ENCODE results near the gene CAPSL.

Gene CAPSL

GRCh38 chr5:35974570-35974969 lies 36.1 kb upstream of the CAPSL start:
- Histone ChIP-seq H3K27me3 (ENCODE audit: control insufficient read depth, low read length) (no peaks in the 10 kb centered on the region), H3K4me1 (ENCODE audit: control insufficient read depth, low read length) (no peaks in the 10 kb centered on the region), H3K4me3 (ENCODE audit: low read length) (no peak overlapping the region), H3K9me3 (ENCODE audit: control insufficient read depth, insufficient read depth, low read length) (no peaks in the 10 kb centered on the region), H3K9me2 (replicated peaks; ENCODE audit: control insufficient read depth, low read length) (no peaks in the 10 kb centered on the region), H3K27ac (ENCODE audit: low read depth, low read length) (no peak overlapping the region), H3K79me2 (ENCODE audit: control insufficient read depth, low read length) (no peaks in the 10 kb centered on the region), H3K36me3 (ENCODE audit: control insufficient read depth, low read length) (no peaks in the 10 kb centered on the region), H3K4me2 (ENCODE audit: low read length) (no peak overlapping the region), H3F3A (ENCODE audit: control insufficient read depth, insufficient read depth) (no peaks in the 10 kb centered on the region), H4K20me1 (ENCODE audit: control insufficient read depth, insufficient read depth, low read depth, low read length) (no peaks in the 10 kb centered on the region)
- TF ChIP-seq EZH2phosphoT487 (IDR thresholded peaks at IDR 0.05; ENCODE audit: borderline replicate concordance, low read length), result no peak
- TF ChIP-seq, protein P1, sequence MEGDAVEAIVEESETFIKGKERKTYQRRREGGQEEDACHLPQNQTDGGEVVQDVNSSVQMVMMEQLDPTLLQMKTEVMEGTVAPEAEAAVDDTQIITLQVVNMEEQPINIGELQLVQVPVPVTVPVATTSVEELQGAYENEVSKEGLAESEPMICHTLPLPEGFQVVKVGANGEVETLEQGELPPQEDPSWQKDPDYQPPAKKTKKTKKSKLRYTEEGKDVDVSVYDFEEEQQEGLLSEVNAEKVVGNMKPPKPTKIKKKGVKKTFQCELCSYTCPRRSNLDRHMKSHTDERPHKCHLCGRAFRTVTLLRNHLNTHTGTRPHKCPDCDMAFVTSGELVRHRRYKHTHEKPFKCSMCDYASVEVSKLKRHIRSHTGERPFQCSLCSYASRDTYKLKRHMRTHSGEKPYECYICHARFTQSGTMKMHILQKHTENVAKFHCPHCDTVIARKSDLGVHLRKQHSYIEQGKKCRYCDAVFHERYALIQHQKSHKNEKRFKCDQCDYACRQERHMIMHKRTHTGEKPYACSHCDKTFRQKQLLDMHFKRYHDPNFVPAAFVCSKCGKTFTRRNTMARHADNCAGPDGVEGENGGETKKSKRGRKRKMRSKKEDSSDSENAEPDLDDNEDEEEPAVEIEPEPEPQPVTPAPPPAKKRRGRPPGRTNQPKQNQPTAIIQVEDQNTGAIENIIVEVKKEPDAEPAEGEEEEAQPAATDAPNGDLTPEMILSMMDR (IDR thresholded peaks at IDR 0.05; ENCODE audit: low read depth, low read length, poor library complexity, severe bottlenecking), result no peak

DNA sequence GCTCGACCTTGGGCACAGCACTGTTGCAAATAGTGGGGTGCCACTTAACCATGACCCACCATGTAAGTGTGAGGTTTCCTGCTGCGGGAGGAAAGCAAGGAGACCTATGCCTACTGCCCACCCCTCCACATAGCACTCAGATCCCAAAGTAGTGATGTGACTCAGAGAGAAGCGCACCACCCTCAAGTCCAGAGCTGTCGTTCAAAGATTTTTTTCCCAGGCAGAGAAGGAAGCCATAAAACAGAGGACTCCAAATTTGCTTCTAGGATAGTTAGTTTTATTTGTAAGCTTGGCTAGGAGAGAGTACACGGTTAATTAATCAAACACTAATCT lies 33.4 kb upstream of the CAPSL start:
- Histone ChIP-seq H3K36me3 (ENCODE audit: control insufficient read depth, low read length) (no peaks in the 10 kb centered on the region), H3K4me2 (ENCODE audit: low read length) (no peak overlapping the region), H3K4me1 (ENCODE audit: control insufficient read depth, low read length) (no peaks in the 10 kb centered on the region), H3K79me2 (ENCODE audit: control insufficient read depth, low read length) (no peaks in the 10 kb centered on the region), H3K9me3 (ENCODE audit: control insufficient read depth, insufficient read depth, low read length) (no peaks in the 10 kb centered on the region), H3F3A (ENCODE audit: control insufficient read depth, insufficient read depth) (no peaks in the 10 kb centered on the region), H3K27ac (ENCODE audit: low read depth, low read length) (no peak overlapping the region), H3K9me2 (replicated peaks; ENCODE audit: control insufficient read depth, low read length) (no peaks in the 10 kb centered on the region), H4K20me1 (ENCODE audit: control insufficient read depth, insufficient read depth, low read depth, low read length) (no peaks in the 10 kb centered on the region), H3K4me3 (ENCODE audit: low read length) (no peak overlapping the region), H3K27me3 (ENCODE audit: control insufficient read depth, low read length) (no peaks in the 10 kb centered on the region)
- no peak for TF ChIP-seq EZH2phosphoT487 (IDR thresholded peaks at IDR 0.05; ENCODE audit: borderline replicate concordance, low read length)
- TF ChIP-seq, protein P1 (IDR thresholded peaks at IDR 0.05; ENCODE audit: low read depth, low read length, poor library complexity, severe bottlenecking), result no peak

DNA sequence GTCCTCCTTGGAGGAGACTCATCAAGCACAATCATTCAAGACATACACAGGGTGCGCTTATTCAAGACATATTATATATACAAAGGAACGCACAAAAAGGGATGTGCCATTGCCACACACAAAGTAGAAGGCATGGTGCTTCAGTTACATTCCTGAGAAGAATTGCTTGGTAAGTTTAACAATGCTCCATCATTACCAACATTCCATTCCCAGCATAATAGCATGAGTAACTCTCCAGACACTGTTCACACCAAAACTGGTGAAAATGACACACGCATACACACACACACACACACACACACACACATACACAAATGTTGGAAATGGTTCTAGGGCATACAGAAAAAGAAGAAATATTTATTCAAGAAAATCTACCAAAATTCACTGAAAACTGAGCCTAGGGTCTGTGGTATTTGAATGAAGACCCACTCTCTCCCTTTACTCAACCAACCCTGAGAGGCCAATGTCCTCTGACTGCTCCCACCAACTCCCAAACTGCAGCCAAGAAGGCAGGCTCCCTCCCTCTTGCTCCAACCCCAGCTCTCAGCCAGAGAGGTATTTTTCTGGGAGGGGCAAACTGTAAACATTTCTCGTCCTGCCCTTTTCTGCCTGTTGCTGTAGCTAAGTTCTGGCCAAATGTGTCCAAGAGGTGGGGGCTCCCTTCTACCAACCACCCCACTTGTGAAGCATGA lies 32.9 kb upstream of the CAPSL start:
- no peaks in the 10 kb centered on the region for H3K36me3 ChIP-seq (ENCODE audit: control insufficient read depth, low read length)
- H3K4me2 ChIP-seq (ENCODE audit: low read length), result no peak overlapping the region
- TF ChIP-seq, protein P1 (IDR thresholded peaks at IDR 0.05; ENCODE audit: low read depth, low read length, poor library complexity, severe bottlenecking), result no peak
- no peak for TF ChIP-seq EZH2phosphoT487 (IDR thresholded peaks at IDR 0.05; ENCODE audit: borderline replicate concordance, low read length)
- H3K4me3 ChIP-seq (ENCODE audit: low read length), result no peak overlapping the region
- no peaks in the 10 kb centered on the region for H3K9me3 ChIP-seq (ENCODE audit: control insufficient read depth, insufficient read depth, low read length)
- H3K27ac ChIP-seq (ENCODE audit: low read depth, low read length), result no peak overlapping the region
- H3F3A ChIP-seq (ENCODE audit: control insufficient read depth, insufficient read depth), result no peaks in the 10 kb centered on the region
- no peaks in the 10 kb centered on the region for H4K20me1 ChIP-seq (ENCODE audit: control insufficient read depth, insufficient read depth, low read depth, low read length)
- H3K4me1 ChIP-seq (ENCODE audit: control insufficient read depth, low read length), result no peaks in the 10 kb centered on the region
- no peaks in the 10 kb centered on the region for H3K9me2 ChIP-seq (replicated peaks; ENCODE audit: control insufficient read depth, low read length)
- H3K79me2 ChIP-seq (ENCODE audit: control insufficient read depth, low read length), result no peaks in the 10 kb centered on the region
- H3K27me3 ChIP-seq (ENCODE audit: control insufficient read depth, low read length), result no peaks in the 10 kb centered on the region

All from DOHH2 (cell line).